ENCODE results near the gene C6orf15. TPM values are rescaled to one million over a fixed set of nuclear protein-coding genes. Genes with fewer than 3 reads are reported as not detected.

C6orf15 gene
- total RNA-seq, 2 donors from 2014 or later, result 0.51 TPM; not detected in 1

GRCh38 chr6:31132806-31133205, 20.4 kb upstream of the C6orf15 start:
- H3K36me3 ChIP-seq, result no peaks in the 10 kb centered on the region
- WGBS, result 76% methylated on average over 6 of the region's 6 CpGs
- no peak for TF ChIP-seq CTCF (IDR thresholded peaks at IDR 0.05)
- TF ChIP-seq POLR2AphosphoS5 (IDR thresholded peaks at IDR 0.05), result no peak
- TF ChIP-seq POLR2A (IDR thresholded peaks at IDR 0.05), result no peak
- H3K27me3 ChIP-seq (replicated peaks; ENCODE audit: insufficient read depth), result no peaks in the 10 kb centered on the region
- H3K27ac ChIP-seq, result no peak overlapping the region
- no peak overlapping the region for H3K4me3 ChIP-seq
- DNase-seq (ENCODE audit: low spot score), result no peak
- H3K9me3 ChIP-seq, result no peaks in the 10 kb centered on the region
- no peaks in the 10 kb centered on the region for H3K4me1 ChIP-seq (replicated peaks)
- intact Hi-C loops (cut with DNase I), result no loop called here

GRCh38 chr6:31131595-31131994, 19.2 kb upstream of the C6orf15 start:
- WGBS, result 96% methylated on average over 3 of the region's 3 CpGs
- DNase-seq (ENCODE audit: low spot score), result no peak
- H3K36me3 ChIP-seq, result no peaks in the 10 kb centered on the region
- no peak overlapping the region for H3K27ac ChIP-seq
- no peaks in the 10 kb centered on the region for H3K4me1 ChIP-seq (replicated peaks)
- no peak for TF ChIP-seq CTCF (IDR thresholded peaks at IDR 0.05)
- TF ChIP-seq POLR2A (IDR thresholded peaks at IDR 0.05), result no peak
- no peak for TF ChIP-seq POLR2AphosphoS5 (IDR thresholded peaks at IDR 0.05)
- no peak overlapping the region for H3K4me3 ChIP-seq
- H3K9me3 ChIP-seq, result no peaks in the 10 kb centered on the region
- intact Hi-C loops (cut with DNase I), result no loop called here
- no peaks in the 10 kb centered on the region for H3K27me3 ChIP-seq (replicated peaks; ENCODE audit: insufficient read depth)

- WGBS, result 96% methylated on average over 3 of the region's 3 CpGs
- no peak for TF ChIP-seq CTCF (IDR thresholded peaks at IDR 0.05)
- no peak for TF ChIP-seq POLR2AphosphoS5 (IDR thresholded peaks at IDR 0.05)
- no peak for TF ChIP-seq POLR2A (IDR thresholded peaks at IDR 0.05)
- intact Hi-C loops (cut with DNase I), result no loop called here
- H3K4me3 ChIP-seq, result no peak overlapping the region
- no peaks in the 10 kb centered on the region for H3K27me3 ChIP-seq (replicated peaks; ENCODE audit: insufficient read depth)
- H3K36me3 ChIP-seq, result no peaks in the 10 kb centered on the region
- H3K27ac ChIP-seq, result no peak overlapping the region
- H3K4me1 ChIP-seq (replicated peaks), result no peaks in the 10 kb centered on the region
- H3K9me3 ChIP-seq, result no peaks in the 10 kb centered on the region
- no peak for DNase-seq (ENCODE audit: low spot score)
These were observed 18.4 kb upstream of the C6orf15 start for GRCh38 chr6:31130751-31131150.

- Histone ChIP-seq H3K27ac (peak overlapping the region in 1 of 2 donors; percentile 63), H3K9me3 (no peaks in the 10 kb centered on the region), H3K4me3 (no peak overlapping the region), H3K27me3 (replicated peaks; ENCODE audit: insufficient read depth) (no peaks in the 10 kb centered on the region), H3K4me1 (replicated peaks) (no peaks in the 10 kb centered on the region), H3K36me3 (no peaks in the 10 kb centered on the region)
- intact Hi-C loops (cut with DNase I), result no loop called here
- TF ChIP-seq POLR2AphosphoS5 (IDR thresholded peaks at IDR 0.05), result peak; percentile 65
- no peak for TF ChIP-seq CTCF (IDR thresholded peaks at IDR 0.05)
- TF ChIP-seq POLR2A (IDR thresholded peaks at IDR 0.05), result no peak
- DNase-seq (ENCODE audit: low spot score), result peak; percentile 51
- 31% methylated on average over 4 of the region's 4 CpGs for WGBS
These were observed 16.8 kb upstream of the C6orf15 start for GRCh38 chr6:31129130-31129529.

GRCh38 chr6:31128093-31128676, 15.8 kb upstream of the C6orf15 start:
- no peak for TF ChIP-seq POLR2A (IDR thresholded peaks at IDR 0.05)
- no peak for TF ChIP-seq POLR2AphosphoS5 (IDR thresholded peaks at IDR 0.05)
- peak; percentile 73 to 78 (median 76) for TF ChIP-seq CTCF (IDR thresholded peaks at IDR 0.05)
- no peaks in the 10 kb centered on the region for H3K27me3 ChIP-seq (replicated peaks; ENCODE audit: insufficient read depth)
- H3K27ac ChIP-seq, result no peak overlapping the region
- no peak overlapping the region for H3K4me3 ChIP-seq
- WGBS, result 11% methylated on average over 8 of the region's 8 CpGs
- H3K9me3 ChIP-seq, result no peaks in the 10 kb centered on the region
- no peaks in the 10 kb centered on the region for H3K36me3 ChIP-seq
- intact Hi-C loops (cut with DNase I), result no loop called here
- H3K4me1 ChIP-seq (replicated peaks), result no peaks in the 10 kb centered on the region
- DNase-seq (ENCODE audit: low spot score), result peak; percentile 66

All from prostate gland (tissue), 2 donors.